ENCODE data around the gene HS3ST3A1. TPM values are rescaled to one million over a fixed set of nuclear protein-coding genes. Genes with fewer than 3 reads are reported as not detected.

HS3ST3A1 gene
- total and polyA plus RNA-seq, 9 donors: 2.2 to 41.4 (median 10.7) TPM

DNA sequence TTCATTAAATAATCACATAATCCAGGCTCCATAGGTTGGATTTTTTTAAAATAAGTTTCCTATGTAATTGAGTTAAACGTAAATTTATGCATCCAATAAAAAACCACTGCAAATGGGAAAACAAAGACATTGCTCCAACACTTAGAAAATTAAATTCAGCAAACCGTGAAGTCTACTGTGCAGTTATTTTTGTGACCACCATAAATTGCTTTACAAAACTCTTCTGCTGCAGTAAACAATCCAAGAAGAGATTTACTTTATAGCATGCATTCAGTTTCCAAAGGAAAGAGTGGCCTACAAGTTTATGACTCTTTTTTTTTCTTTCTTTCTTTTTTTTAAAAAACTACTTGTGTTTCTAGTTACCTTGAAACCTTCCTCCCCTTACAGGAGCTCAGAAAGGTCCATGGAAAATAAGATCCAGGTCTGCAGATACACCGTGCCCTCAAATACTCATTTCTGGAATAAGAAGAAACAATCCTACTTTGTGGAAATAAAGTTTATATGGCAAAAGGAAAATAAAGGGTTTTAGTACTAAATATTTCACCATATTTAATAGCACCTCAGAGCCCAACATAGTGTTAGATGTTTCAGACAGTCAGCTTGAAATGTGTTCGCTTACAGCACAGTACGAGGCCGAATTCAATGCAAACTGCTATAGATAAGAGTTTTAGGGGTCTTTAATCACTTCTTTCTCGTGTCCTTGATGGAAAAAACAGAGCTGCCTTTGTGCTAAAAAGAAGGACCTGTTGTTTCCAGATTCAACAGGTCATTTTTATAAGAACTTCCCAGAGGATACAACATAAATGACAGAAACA is 3.2 kb downstream of the HS3ST3A1 start:
- TF ChIP-seq, protein P1, sequence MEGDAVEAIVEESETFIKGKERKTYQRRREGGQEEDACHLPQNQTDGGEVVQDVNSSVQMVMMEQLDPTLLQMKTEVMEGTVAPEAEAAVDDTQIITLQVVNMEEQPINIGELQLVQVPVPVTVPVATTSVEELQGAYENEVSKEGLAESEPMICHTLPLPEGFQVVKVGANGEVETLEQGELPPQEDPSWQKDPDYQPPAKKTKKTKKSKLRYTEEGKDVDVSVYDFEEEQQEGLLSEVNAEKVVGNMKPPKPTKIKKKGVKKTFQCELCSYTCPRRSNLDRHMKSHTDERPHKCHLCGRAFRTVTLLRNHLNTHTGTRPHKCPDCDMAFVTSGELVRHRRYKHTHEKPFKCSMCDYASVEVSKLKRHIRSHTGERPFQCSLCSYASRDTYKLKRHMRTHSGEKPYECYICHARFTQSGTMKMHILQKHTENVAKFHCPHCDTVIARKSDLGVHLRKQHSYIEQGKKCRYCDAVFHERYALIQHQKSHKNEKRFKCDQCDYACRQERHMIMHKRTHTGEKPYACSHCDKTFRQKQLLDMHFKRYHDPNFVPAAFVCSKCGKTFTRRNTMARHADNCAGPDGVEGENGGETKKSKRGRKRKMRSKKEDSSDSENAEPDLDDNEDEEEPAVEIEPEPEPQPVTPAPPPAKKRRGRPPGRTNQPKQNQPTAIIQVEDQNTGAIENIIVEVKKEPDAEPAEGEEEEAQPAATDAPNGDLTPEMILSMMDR (IDR thresholded peaks at IDR 0.05): no peak
- TF ChIP-seq EP300 (IDR thresholded peaks at IDR 0.05) (no peak), POLR2A (IDR thresholded peaks at IDR 0.05) (no peak)
- Histone ChIP-seq H3K4me1 (ENCODE audit: insufficient read depth) (no peaks in the 10 kb centered on the region), H3K36me3 (no peaks in the 10 kb centered on the region), H3K27ac (peak overlapping the region in 1 of 2 donors; percentile 28), H3K4me3 (no peak overlapping the region), H3K27me3 (no peaks in the 10 kb centered on the region), H3K9me3 (no peaks in the 10 kb centered on the region)
- intact Hi-C loops (cut with DNase I): loop anchor here in 2 of 4 donors (10.0 kb wide), 2 partner anchors 206 to 254 kb away; no protein-coding TSS in a partner anchor
- DNase-seq: no peak
- 69 to 81% (median 78%) methylated on average over 7 of the region's 7 CpGs for WGBS, 3 donors

DNA sequence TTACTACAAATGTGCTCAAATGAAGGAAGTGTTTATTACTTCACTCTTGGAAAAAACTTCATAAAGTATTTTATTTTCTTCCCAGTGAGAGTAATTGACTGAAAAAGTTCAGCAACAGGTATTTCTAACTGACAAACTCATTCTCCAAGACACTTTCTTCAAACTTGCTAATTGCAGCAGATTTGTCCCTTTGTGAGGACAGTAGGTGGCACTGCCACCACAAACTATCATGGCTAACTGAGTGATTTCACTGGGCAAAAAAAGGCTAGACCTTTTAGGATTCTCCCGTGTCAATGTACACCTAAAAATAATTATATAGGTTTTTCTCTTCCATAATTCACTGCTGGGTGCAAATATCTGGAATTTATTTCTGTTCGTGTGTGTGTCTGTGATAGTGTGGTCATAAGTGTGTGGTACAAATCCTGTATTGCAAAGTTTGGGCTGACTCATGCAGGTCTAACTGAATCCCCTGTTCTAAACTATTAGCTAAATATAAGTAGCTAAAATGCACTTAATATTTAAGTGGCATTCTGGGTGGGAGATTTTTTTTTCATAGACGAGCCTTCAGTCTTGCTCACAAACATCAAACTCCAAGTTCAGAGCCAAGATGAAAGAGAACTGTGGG is 3.9 kb downstream of the HS3ST3A1 start:
- TF ChIP-seq POLR2A (IDR thresholded peaks at IDR 0.05): no peak
- no peak for TF ChIP-seq EP300 (IDR thresholded peaks at IDR 0.05)
- TF ChIP-seq, protein P1 (IDR thresholded peaks at IDR 0.05): peak in 1 of 3 donors; percentile 49
- Histone ChIP-seq H3K4me1 (ENCODE audit: insufficient read depth) (peaks cover 2% of the 10 kb centered on the region), H3K4me3 (no peak overlapping the region), H3K9me3 (no peaks in the 10 kb centered on the region), H3K27me3 (no peaks in the 10 kb centered on the region), H3K27ac (no peak overlapping the region), H3K36me3 (no peaks in the 10 kb centered on the region)
- intact Hi-C loops (cut with DNase I): loop anchor here in 2 of 4 donors (10.0 kb wide), 2 partner anchors 207 to 253 kb away; no protein-coding TSS in a partner anchor
- WGBS, 3 donors: 37 to 40% (median 39%) methylated on average over 3 of the region's 3 CpGs
- no peak for DNase-seq

DNA sequence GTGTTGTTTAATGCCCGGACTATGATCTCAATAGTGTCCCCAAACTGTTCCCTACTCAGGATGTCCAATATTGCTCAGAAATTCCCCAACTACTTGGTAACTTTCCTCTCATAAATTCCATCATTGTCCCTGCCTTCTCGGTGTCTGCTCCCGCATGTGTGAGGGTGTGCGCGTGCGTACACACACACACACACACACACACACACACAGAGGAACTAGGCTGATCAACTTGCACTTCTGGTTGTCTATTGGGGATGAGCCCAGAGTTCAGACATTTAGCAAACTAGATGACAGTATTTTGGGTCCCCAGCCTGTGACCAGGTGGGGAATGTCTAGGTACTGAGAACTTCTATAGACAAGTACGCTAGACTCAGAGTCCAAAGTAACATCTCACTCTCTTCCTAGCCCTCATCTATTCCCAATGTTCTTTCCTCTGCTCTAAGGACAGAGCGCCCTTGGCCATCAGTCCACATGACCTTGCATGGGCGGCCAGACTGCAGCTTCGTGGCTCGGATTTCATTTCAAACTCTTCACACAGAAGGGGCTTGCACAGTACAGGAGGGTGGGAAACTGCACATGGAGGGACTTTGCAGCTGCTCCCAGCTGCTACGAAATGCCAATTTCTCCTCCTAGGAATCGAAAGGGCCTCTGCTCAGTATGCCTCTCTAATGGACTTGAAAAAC is 5.3 kb downstream of the HS3ST3A1 start:
- Histone ChIP-seq H3K36me3 (no peaks in the 10 kb centered on the region), H3K27me3 (no peaks in the 10 kb centered on the region), H3K4me3 (no peak overlapping the region), H3K4me1 (ENCODE audit: insufficient read depth) (peaks cover 2% of the 10 kb centered on the region), H3K9me3 (no peaks in the 10 kb centered on the region), H3K27ac (no peak overlapping the region)
- intact Hi-C loops (cut with DNase I): loop anchor here in 2 of 4 donors (10.0 kb wide), 2 partner anchors 208 to 252 kb away; no protein-coding TSS in a partner anchor
- DNase-seq: peak in 1 of 5 donors; percentile 19
- WGBS, 3 donors: 68 to 73% (median 69%) methylated on average over 13 of the region's 13 CpGs
- TF ChIP-seq, protein P1 (IDR thresholded peaks at IDR 0.05): no peak
- no peak for TF ChIP-seq EP300 (IDR thresholded peaks at IDR 0.05)
- TF ChIP-seq POLR2A (IDR thresholded peaks at IDR 0.05): no peak

DNA sequence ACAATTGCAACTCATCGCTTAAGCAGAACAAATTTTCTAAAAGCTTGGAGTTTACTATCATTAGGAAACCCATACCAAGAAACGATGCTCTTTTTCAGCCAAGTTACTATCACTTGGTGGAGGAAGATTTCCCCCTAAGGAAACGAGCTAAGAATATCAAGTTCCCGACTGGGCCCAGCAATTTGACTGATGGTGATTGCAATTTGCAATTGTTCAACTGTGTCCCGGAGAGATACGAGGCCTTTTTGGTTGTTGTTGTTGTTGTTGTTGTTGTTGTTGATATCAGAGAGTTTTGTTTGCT is 6.2 kb downstream of the HS3ST3A1 start:
- no peak overlapping the region for H3K27ac ChIP-seq
- peaks cover 2% of the 10 kb centered on the region for H3K4me1 ChIP-seq (ENCODE audit: insufficient read depth)
- H3K4me3 ChIP-seq: no peak overlapping the region
- H3K36me3 ChIP-seq: no peaks in the 10 kb centered on the region
- H3K9me3 ChIP-seq: no peaks in the 10 kb centered on the region
- 53 to 77% (median 76%) methylated on average over 6 of the region's 6 CpGs for WGBS, 3 donors
- intact Hi-C loops (cut with DNase I): loop anchor here in 2 of 4 donors (2.0 to 10.0 kb wide), 3 partner anchors 209 to 707 kb away; no protein-coding TSS in a partner anchor
- H3K27me3 ChIP-seq: no peaks in the 10 kb centered on the region
- TF ChIP-seq EP300 (IDR thresholded peaks at IDR 0.05): no peak
- no peak for TF ChIP-seq POLR2A (IDR thresholded peaks at IDR 0.05)
- TF ChIP-seq, protein P1 (IDR thresholded peaks at IDR 0.05): no peak
- DNase-seq: no peak
